Measurements from ENCODE around the gene HAGHL.

Gene HAGHL

GRCh38 chr16:695355-696089, 31.4 kb upstream of the HAGHL start:
- FAIRE-seq (peak; percentile 87), DNase-seq (ENCODE audit: insufficient read length, low spot score) (peak; percentile 78)
- TF ChIP-seq POLR2A (IDR thresholded peaks at IDR 0.05; ENCODE audit: low read depth, low read length) (no peak), TAF1 (IDR thresholded peaks at IDR 0.05; ENCODE audit: low read depth, low read length) (no peak), POLR2AphosphoS5 (IDR thresholded peaks at IDR 0.05; ENCODE audit: low read depth, low read length) (no peak)

- DNase-seq (ENCODE audit: insufficient read length, low spot score): no peak
- no peak for TF ChIP-seq POU2F2 (IDR thresholded peaks at IDR 0.05; ENCODE audit: low read depth, low read length)
- TF ChIP-seq SPI1 (IDR thresholded peaks at IDR 0.05; ENCODE audit: low read depth, low read length): no peak
- no peak for TF ChIP-seq POLR2A (IDR thresholded peaks at IDR 0.05; ENCODE audit: low read depth, low read length)
- no peak for TF ChIP-seq POLR2AphosphoS5 (IDR thresholded peaks at IDR 0.05; ENCODE audit: low read depth, low read length)
- no peak for TF ChIP-seq PAX5 (IDR thresholded peaks at IDR 0.05; ENCODE audit: insufficient read depth, low read length, severe bottlenecking)
- no peak for TF ChIP-seq TAF1 (IDR thresholded peaks at IDR 0.05; ENCODE audit: low read depth, low read length)
- no peak for FAIRE-seq
Observed at GRCh38 chr16:698911-699671, 27.8 kb upstream of the HAGHL start.

- DNase-seq (ENCODE audit: insufficient read length, low spot score) (no peak), FAIRE-seq (no peak)
- TF ChIP-seq POU2F2 (IDR thresholded peaks at IDR 0.05; ENCODE audit: low read depth, low read length) (no peak), POLR2A (IDR thresholded peaks at IDR 0.05; ENCODE audit: low read depth, low read length) (no peak), SPI1 (IDR thresholded peaks at IDR 0.05; ENCODE audit: low read depth, low read length) (no peak), TAF1 (IDR thresholded peaks at IDR 0.05; ENCODE audit: low read depth, low read length) (no peak), PAX5 (IDR thresholded peaks at IDR 0.05; ENCODE audit: insufficient read depth, low read length, severe bottlenecking) (no peak), POLR2AphosphoS5 (IDR thresholded peaks at IDR 0.05; ENCODE audit: low read depth, low read length) (no peak)
Observed at GRCh38 chr16:700684-701584, 26.0 kb upstream of the HAGHL start.

GRCh38 chr16:702341-702740, 24.6 kb upstream of the HAGHL start:
- no peak for FAIRE-seq
- TF ChIP-seq TAF1 (IDR thresholded peaks at IDR 0.05; ENCODE audit: low read depth, low read length) (no peak), PAX5 (IDR thresholded peaks at IDR 0.05; ENCODE audit: insufficient read depth, low read length, severe bottlenecking) (no peak), SPI1 (IDR thresholded peaks at IDR 0.05; ENCODE audit: low read depth, low read length) (no peak), POLR2AphosphoS5 (IDR thresholded peaks at IDR 0.05; ENCODE audit: low read depth, low read length) (no peak), POU2F2 (IDR thresholded peaks at IDR 0.05; ENCODE audit: low read depth, low read length) (no peak), POLR2A (IDR thresholded peaks at IDR 0.05; ENCODE audit: low read depth, low read length) (no peak)
- DNase-seq (ENCODE audit: insufficient read length, low spot score): no peak

GRCh38 chr16:703406-703805, 23.5 kb upstream of the HAGHL start:
- no peak for DNase-seq (ENCODE audit: insufficient read length, low spot score)
- no peak for FAIRE-seq
- no peak for TF ChIP-seq POLR2AphosphoS5 (IDR thresholded peaks at IDR 0.05; ENCODE audit: low read depth, low read length)
- no peak for TF ChIP-seq TAF1 (IDR thresholded peaks at IDR 0.05; ENCODE audit: low read depth, low read length)
- TF ChIP-seq POLR2A (IDR thresholded peaks at IDR 0.05; ENCODE audit: low read depth, low read length): no peak
- TF ChIP-seq PAX5 (IDR thresholded peaks at IDR 0.05; ENCODE audit: insufficient read depth, low read length, severe bottlenecking): no peak
- TF ChIP-seq SPI1 (IDR thresholded peaks at IDR 0.05; ENCODE audit: low read depth, low read length): no peak
- TF ChIP-seq POU2F2 (IDR thresholded peaks at IDR 0.05; ENCODE audit: low read depth, low read length): no peak

GRCh38 chr16:704047-704446, 22.9 kb upstream of the HAGHL start:
- no peak for FAIRE-seq
- DNase-seq (ENCODE audit: insufficient read length, low spot score): no peak
- TF ChIP-seq TAF1 (IDR thresholded peaks at IDR 0.05; ENCODE audit: low read depth, low read length) (no peak), PAX5 (IDR thresholded peaks at IDR 0.05; ENCODE audit: insufficient read depth, low read length, severe bottlenecking) (no peak), SPI1 (IDR thresholded peaks at IDR 0.05; ENCODE audit: low read depth, low read length) (no peak), POLR2A (IDR thresholded peaks at IDR 0.05; ENCODE audit: low read depth, low read length) (no peak), POU2F2 (IDR thresholded peaks at IDR 0.05; ENCODE audit: low read depth, low read length) (no peak), POLR2AphosphoS5 (IDR thresholded peaks at IDR 0.05; ENCODE audit: low read depth, low read length) (no peak)

- FAIRE-seq (no peak), DNase-seq (ENCODE audit: insufficient read length, low spot score) (no peak)
- TF ChIP-seq POLR2AphosphoS5 (IDR thresholded peaks at IDR 0.05; ENCODE audit: low read depth, low read length): no peak
Observed at GRCh38 chr16:704552-705380, 22.1 kb upstream of the HAGHL start.

GRCh38 chr16:705431-706188, 21.3 kb upstream of the HAGHL start, which contains the start of gene FBXL16:
FBXL16 (minus strand) TSS chr16:705801; CDS start chr16:697405, 8,396 bp downstream.
- TF ChIP-seq PAX5 (IDR thresholded peaks at IDR 0.05; ENCODE audit: insufficient read depth, low read length, severe bottlenecking): no peak
- no peak for TF ChIP-seq POLR2A (IDR thresholded peaks at IDR 0.05; ENCODE audit: low read depth, low read length)
- no peak for TF ChIP-seq POLR2AphosphoS5 (IDR thresholded peaks at IDR 0.05; ENCODE audit: low read depth, low read length)
- no peak for TF ChIP-seq TAF1 (IDR thresholded peaks at IDR 0.05; ENCODE audit: low read depth, low read length)
- TF ChIP-seq POU2F2 (IDR thresholded peaks at IDR 0.05; ENCODE audit: low read depth, low read length): no peak
- TF ChIP-seq SPI1 (IDR thresholded peaks at IDR 0.05; ENCODE audit: low read depth, low read length): no peak
- DNase-seq (ENCODE audit: insufficient read length, low spot score): no peak
- no peak for FAIRE-seq

Data from GM12891 (cell line).